AG09309 (cell line): ENCODE measurements around the gene BIRC2.

Experiments
- DNase-seq: peaks from one replicate; pipeline ENCODE4 v3.0.0-alpha.2; 2010; ENCODE audit warnings: low read depth
- H3K4me3 ChIP-seq: 2 replicates; pipeline ENCODE4 v1.5.1; 2011; ENCODE audit warnings: mild to moderate bottlenecking, low read depth, low read length, moderate library complexity; ENCODE audit not compliant: control insufficient read depth
- TF ChIP-seq, protein P1 (sequence below): IDR thresholded peaks from 2 replicates; pipeline ENCODE4 v1.5.1; 2011; ENCODE audit warnings: mild to moderate bottlenecking, low read depth, low read length, inconsistent platforms; ENCODE audit not compliant: insufficient read depth, control insufficient read depth; ENCODE audit errors: missing control alignments

The BIRC2 gene

DNA sequence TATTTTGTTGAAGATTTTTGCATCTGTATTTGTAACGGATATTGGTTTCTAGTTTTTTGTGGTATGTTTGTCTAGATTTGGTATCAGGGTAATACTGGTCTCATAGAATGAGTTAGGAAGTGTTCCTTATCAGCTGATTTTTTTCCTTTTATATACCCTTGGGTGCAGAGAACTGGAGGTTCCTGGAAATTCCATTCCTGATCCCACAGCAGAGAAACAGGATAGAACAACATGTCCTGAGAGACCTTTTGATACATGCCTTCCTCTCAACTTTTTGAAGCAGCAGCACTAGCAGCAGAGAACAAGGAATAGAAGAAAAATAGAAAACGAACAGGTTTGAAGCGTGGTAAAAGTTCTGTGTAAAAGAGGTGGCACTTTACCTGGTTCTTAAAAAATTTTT is 36.8 kb downstream of the BIRC2 start:
- H3K4me3 ChIP-seq: no peak overlapping the region
- no peak for DNase-seq
- TF ChIP-seq, protein P1, sequence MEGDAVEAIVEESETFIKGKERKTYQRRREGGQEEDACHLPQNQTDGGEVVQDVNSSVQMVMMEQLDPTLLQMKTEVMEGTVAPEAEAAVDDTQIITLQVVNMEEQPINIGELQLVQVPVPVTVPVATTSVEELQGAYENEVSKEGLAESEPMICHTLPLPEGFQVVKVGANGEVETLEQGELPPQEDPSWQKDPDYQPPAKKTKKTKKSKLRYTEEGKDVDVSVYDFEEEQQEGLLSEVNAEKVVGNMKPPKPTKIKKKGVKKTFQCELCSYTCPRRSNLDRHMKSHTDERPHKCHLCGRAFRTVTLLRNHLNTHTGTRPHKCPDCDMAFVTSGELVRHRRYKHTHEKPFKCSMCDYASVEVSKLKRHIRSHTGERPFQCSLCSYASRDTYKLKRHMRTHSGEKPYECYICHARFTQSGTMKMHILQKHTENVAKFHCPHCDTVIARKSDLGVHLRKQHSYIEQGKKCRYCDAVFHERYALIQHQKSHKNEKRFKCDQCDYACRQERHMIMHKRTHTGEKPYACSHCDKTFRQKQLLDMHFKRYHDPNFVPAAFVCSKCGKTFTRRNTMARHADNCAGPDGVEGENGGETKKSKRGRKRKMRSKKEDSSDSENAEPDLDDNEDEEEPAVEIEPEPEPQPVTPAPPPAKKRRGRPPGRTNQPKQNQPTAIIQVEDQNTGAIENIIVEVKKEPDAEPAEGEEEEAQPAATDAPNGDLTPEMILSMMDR: no peak

DNA sequence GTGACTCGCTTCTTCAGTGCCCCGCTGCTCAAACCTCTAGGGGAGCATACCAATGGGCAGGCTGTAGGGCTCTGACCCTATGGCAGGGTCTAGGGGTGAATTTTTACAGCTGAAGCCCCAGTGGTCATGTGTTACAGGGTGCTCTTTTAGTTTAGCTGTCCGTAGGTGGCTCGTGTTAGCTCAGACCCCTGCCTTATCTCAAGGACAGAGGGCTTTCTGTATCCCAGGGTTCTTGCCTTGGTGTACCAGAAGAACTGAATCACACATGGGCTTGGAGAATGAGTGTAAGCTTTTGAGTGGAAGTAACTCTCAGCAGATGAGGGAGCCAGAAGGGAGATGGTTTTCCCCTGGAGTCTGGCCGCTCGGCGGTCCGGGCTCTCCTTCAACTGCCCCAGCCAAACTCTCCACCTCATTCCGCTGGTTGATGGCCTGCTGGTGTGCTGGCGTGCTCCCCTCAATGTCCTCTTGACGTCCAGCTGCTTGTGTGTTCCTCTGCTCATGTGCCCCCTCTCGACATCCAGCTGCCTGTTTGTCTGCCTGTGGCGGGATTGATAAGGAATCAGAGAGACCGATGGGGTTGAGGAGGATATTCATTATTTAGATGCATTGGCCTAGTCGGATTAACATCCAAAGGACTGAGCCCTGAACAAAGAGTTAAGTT is 37.5 kb downstream of the BIRC2 start:
- no peak overlapping the region for H3K4me3 ChIP-seq
- no peak for DNase-seq
- TF ChIP-seq, protein P1: no peak

DNA sequence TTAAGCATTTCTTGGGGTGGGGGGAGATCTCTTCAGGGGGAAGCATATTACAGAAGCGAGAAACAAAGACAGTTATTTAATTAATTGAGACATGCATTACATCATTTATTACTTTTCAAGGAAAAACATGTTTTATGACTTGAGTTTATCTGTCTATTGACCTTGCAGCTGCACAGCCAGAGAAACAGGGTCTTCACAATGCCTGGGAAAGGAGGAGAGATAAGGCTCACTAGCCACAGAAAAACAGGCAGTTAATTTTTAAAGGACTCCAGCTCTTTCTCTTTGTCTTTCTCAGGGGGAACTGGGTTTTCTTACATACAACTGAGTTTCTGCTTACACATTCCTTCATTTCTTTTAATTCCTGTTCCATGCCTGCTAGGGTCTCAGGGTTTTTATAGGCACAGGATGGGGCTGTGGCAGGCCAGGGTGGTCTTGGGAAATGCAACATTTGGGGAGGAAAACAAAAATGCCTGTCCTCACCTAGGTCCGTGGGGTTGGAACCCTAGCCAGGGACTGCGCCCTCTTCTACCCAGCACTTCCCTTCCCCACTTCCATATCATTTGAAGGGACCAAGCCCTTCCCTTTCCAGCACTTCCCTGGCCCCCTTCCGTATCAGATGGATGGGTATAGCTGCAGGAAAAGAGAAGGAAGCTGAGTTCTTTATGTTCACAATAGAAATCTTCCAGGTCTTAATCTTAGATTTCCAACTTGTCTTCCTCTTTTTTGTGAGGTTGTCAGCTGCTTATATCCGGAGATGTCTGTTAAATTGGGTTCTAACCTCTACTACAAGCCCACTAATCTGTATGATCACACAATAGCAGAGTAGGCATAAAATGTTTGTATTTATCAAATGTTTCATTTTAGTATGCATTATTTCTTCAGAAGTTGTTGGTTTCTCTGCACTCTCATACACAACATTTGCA is 38.3 kb downstream of the BIRC2 start:
- DNase-seq: no peak
- H3K4me3 ChIP-seq: no peak overlapping the region
- TF ChIP-seq, protein P1: no peak

GRCh38 chr11:102386136-102386734 is 39.2 kb downstream of the BIRC2 start:
- no peak for DNase-seq
- no peak overlapping the region for H3K4me3 ChIP-seq
- TF ChIP-seq, protein P1: no peak

- H3K4me3 ChIP-seq: no peak overlapping the region
- TF ChIP-seq, protein P1: no peak
- no peak for DNase-seq
Measured at GRCh38 chr11:102387043-102387781, 40.2 kb downstream of the BIRC2 start.

- no peak overlapping the region for H3K4me3 ChIP-seq
- TF ChIP-seq, protein P1: no peak
- no peak for DNase-seq
Measured at GRCh38 chr11:102389253-102389652, 42.2 kb downstream of the BIRC2 start.
